GM12873 (cell line): ENCODE results near the gene LIF.

Experiments used
- TF ChIP-seq, protein P1 (sequence below): IDR thresholded peaks from 2 replicates; pipeline ENCODE4 v1.5.1; 2012; ENCODE audit warnings: low read depth, mild to moderate bottlenecking, moderate library complexity, low read length, control low read depth; ENCODE audit not compliant: insufficient read depth; ENCODE audit errors: missing control alignments

Gene LIF

DNA sequence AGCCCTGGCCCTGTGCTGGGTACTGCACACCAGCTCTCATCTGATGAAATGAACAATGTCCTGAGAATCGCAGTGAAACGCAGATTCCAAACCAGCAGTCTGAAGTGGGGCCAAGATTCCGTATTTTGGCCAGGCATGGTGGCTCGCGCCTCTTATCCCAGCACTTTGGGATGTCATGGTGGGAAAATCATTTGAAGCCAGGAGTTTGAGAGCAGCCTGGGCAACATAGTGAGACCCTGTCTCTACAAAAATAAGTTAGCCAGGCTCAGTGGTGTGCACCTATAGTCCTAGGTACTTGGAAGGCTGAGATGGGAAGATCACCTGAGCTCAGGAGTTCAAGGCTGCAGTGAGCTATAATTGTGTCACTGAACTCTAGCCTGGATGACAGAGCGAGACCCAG, 13.0 kb downstream of the LIF start:
- TF ChIP-seq, protein P1, sequence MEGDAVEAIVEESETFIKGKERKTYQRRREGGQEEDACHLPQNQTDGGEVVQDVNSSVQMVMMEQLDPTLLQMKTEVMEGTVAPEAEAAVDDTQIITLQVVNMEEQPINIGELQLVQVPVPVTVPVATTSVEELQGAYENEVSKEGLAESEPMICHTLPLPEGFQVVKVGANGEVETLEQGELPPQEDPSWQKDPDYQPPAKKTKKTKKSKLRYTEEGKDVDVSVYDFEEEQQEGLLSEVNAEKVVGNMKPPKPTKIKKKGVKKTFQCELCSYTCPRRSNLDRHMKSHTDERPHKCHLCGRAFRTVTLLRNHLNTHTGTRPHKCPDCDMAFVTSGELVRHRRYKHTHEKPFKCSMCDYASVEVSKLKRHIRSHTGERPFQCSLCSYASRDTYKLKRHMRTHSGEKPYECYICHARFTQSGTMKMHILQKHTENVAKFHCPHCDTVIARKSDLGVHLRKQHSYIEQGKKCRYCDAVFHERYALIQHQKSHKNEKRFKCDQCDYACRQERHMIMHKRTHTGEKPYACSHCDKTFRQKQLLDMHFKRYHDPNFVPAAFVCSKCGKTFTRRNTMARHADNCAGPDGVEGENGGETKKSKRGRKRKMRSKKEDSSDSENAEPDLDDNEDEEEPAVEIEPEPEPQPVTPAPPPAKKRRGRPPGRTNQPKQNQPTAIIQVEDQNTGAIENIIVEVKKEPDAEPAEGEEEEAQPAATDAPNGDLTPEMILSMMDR: no peak

DNA sequence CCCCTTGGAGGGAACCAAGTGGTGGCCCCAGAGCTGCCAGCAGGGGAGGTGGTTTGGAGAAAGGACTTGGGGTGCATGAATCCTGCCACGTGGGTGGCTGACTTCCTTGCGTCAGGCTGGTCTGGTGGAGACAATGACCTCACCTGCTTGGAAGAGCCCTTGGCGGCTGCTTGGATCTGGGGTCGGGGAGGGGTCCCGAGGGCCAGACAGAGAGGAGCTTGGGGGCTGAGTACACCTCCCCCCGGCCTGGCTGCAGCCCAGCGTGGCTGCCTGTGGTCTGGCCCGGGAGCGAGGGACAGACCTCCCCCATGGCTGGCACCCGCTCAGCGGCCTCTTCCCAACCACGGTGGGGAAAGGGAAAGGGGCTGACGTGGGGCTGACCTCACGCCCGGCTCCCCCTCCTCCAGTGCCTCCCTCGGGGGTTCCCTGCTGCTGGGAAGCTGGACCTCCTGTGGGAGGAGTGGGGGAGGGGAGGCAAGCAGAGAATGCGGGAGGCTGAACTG, 13.8 kb downstream of the LIF start:
- TF ChIP-seq, protein P1: no peak

DNA sequence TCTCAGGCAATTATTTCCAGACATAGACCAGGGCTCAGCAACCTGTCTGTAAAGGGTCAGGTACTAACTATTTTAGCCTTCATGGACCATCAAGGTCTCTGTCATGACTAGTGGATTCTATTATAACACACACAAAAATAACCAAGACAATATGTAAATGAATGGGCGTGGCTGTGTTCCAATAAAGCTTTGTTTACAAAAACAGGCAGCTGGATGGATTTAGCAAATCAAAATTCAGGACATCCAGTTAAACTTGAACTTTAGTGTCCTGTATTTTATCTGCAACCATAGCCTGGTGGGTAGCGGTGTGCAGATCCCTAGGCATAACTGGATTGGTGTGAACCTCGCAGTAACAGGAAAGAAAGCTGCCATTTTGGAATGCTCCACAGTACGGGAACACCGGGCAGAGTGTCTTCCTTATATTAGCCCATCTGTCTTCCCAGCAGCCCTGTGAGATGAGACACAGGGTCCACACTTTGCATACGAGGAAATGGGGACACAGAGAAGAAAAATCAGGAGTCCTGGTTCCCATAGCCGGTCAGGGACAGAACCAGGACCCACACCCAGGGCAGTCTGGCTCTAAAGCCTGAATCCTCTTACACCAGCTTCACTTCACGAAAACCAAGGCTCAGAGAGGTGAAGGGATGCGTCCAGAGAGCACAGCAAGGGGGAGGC, 15.6 kb downstream of the LIF start:
- TF ChIP-seq, protein P1: no peak

DNA sequence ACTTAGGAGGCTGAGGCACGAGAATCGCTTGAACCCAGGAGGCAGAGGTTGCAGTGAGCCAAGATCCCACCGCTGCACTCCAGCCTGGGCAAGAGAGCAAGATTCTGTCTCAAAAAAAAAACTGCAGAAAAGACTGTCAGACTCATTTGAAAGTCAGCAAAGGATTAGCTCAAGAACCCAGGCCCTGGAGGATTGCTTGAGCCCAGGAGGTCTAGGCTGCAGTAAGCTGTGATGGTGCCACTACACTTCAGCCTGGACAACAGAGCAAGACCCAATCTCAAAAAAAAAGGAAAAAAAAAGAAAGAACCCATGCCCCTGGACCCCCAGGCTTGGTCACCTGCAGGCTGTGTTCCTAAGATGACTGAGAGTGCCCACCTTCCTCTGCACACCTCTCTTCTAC, 16.2 kb downstream of the LIF start:
- TF ChIP-seq, protein P1: no peak

DNA sequence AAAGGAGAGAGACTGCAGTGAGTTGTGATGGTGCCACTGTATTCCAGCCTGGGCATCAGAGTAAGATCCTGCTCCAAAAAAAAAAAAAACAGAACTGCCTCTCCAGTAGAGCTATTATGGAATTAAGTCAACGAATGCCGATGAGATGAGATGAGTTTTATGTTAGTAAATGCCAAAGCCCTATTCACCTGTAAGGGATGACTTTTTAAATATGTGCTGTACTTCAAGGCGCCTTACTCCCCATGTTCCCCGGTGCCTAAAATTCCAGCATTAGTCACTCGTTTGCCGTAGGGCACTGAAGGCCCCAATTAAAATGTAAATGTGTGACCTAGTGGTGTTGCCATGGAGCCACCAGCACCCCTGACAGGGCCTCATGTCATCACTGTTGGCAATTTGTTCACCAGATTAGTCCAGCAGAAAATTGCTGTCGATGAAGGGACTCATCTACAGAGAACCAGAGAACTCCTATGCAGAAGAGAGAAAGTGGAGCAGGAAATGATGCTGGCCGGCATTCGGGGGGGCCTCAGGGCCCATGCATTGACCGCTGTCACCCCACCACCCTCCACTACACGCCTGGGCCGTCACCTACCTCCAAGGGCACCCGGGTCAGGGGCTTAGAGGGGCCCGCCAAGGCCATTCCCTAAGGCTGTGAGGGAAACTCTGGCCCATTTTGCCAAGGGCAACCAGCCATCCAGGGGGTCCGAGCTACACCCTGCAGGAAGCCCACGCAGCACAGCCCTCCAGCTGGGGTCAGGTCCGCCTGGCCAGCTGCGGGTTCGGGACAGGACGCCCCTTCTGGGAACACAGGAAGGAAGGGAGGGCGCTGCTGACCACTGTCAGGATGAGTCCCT, 17.8 kb downstream of the LIF start:
- TF ChIP-seq, protein P1: no peak

DNA sequence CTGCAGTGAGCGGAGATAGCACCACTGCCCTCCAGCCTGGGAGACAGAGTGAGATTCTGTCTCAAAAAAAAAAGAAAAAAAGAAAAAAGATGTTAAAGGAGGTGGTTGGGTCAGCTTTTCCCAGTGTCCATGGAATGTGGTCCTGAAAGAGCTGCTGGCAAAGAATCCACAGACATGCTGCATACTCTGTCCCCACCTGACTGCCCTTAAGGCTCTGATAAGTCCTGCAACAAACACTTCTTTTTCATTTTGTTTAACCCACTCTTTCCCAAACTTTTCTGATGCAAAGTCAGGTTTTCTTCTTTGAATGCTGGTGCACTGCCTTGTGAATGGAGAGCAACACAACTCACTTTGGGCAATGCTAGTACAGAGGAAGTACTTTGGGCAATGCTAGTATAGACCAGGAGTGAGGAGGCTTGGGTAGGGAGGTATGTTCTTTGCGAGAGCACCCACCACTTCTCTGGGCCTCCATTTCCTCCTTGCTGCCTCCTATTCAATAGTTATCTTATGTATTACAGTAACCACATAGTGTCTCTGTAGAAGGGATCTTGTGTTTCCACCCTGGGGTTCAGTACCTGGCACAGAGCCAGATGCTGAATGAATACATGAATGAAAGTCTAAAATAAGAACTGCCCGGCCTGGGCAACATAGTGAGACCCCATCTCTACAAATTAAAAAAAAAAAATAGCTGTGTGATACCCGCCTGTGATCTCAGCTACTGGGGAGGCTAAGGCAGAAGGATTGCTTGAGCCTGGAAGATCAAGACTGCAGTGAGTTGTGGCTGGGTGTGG, 18.9 kb downstream of the LIF start:
- TF ChIP-seq, protein P1: no peak
